Ishikawa (cell line): ENCODE data around the gene CSAD.

Experiments used
- CEBPB ChIP-seq: IDR thresholded peaks from 2 replicates; pipeline ENCODE4 v1.6.1; 2012
- CREB1 ChIP-seq: IDR thresholded peaks from 2 replicates; pipeline ENCODE4 v1.6.1; 2012; ENCODE audit warnings: low read depth
- EP300 ChIP-seq: IDR thresholded peaks from 2 replicates; pipeline ENCODE4 v1.6.1; 2012; ENCODE audit warnings: borderline replicate concordance
- FOXM1 ChIP-seq: IDR thresholded peaks from 2 replicates; pipeline ENCODE4 v1.6.1; 2012; ENCODE audit warnings: low read depth, borderline replicate concordance
- NFIC ChIP-seq: IDR thresholded peaks from 2 replicates; pipeline ENCODE4 v1.6.1; 2012
- RAD21 ChIP-seq: IDR thresholded peaks from 2 replicates; pipeline ENCODE4 v1.6.1; 2012; ENCODE audit warnings: low read depth
- TAF1 ChIP-seq: IDR thresholded peaks from 2 replicates; pipeline ENCODE4 v1.6.1; 2012; ENCODE audit warnings: low read depth, mild to moderate bottlenecking
- TCF12 ChIP-seq: IDR thresholded peaks from 2 replicates; pipeline ENCODE4 v1.6.1; 2012; ENCODE audit warnings: low read depth
- TEAD4 ChIP-seq: IDR thresholded peaks from 2 replicates; pipeline ENCODE4 v1.6.1; 2012
- ZBTB7A ChIP-seq: IDR thresholded peaks from 2 replicates; pipeline ENCODE4 v1.6.1; 2012; ENCODE audit warnings: low read depth
- TF ChIP-seq, protein P1 (sequence below): IDR thresholded peaks from 2 replicates; pipeline ENCODE4 v1.6.1; 2012
- TF ChIP-seq, protein P2 (sequence below): IDR thresholded peaks from 2 replicates; pipeline ENCODE4 v1.6.1; 2012; ENCODE audit warnings: low read depth, mild to moderate bottlenecking

DNA sequence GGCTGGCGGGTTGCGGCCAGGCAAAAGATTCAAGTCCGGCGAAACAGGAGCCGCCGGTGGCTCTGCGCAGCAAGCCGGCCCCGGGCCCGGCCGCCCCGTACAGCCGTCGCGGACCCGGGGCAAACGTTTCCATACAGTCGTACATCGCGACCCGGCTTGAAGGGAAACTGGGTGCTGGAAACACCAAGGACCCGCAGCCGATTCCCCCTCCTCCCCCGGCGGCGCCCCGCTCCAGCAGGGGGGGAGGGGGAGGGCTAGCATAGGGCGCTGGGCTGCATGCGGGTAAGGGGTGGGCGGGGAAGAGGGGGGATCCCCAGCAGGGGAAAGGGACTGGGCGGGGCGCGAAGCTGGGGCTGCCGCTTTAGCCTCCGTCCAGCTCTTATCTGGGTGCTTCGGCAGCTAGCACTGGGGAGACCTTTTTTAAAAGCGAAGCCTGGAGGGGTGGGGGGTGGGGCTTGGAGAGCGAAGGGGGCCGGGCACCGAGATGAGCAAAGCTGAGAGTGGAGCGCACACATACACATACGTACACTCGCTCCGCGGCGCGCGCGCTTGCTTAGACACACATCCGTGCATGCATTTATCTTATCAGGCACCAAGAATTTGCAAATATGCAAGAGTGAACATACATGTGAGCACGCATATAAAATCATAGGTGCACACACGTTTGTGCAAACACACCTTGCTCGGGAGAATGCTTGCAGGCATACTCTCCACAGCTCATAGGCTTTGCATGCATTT, 39.4 kb upstream of the CSAD start:
- TF ChIP-seq NFIC, result no peak
- TF ChIP-seq CEBPB, result no peak
- TF ChIP-seq FOXM1, result no peak
- TF ChIP-seq TCF12, result no peak
- 0 out of 2 replicates have a peak, but pooled peaks have one; percentile 18 for TF ChIP-seq TAF1
- TF ChIP-seq, protein P1, sequence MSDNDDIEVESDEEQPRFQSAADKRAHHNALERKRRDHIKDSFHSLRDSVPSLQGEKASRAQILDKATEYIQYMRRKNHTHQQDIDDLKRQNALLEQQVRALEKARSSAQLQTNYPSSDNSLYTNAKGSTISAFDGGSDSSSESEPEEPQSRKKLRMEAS, result peak; percentile 39; the same call in 1 of the 2 replicates
- no peak for TF ChIP-seq RAD21
- TF ChIP-seq, protein P2, sequence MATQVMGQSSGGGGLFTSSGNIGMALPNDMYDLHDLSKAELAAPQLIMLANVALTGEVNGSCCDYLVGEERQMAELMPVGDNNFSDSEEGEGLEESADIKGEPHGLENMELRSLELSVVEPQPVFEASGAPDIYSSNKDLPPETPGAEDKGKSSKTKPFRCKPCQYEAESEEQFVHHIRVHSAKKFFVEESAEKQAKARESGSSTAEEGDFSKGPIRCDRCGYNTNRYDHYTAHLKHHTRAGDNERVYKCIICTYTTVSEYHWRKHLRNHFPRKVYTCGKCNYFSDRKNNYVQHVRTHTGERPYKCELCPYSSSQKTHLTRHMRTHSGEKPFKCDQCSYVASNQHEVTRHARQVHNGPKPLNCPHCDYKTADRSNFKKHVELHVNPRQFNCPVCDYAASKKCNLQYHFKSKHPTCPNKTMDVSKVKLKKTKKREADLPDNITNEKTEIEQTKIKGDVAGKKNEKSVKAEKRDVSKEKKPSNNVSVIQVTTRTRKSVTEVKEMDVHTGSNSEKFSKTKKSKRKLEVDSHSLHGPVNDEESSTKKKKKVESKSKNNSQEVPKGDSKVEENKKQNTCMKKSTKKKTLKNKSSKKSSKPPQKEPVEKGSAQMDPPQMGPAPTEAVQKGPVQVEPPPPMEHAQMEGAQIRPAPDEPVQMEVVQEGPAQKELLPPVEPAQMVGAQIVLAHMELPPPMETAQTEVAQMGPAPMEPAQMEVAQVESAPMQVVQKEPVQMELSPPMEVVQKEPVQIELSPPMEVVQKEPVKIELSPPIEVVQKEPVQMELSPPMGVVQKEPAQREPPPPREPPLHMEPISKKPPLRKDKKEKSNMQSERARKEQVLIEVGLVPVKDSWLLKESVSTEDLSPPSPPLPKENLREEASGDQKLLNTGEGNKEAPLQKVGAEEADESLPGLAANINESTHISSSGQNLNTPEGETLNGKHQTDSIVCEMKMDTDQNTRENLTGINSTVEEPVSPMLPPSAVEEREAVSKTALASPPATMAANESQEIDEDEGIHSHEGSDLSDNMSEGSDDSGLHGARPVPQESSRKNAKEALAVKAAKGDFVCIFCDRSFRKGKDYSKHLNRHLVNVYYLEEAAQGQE, result no peak
- TF ChIP-seq EP300, result no peak
- TF ChIP-seq TEAD4, result no peak; the same call in 1 of the 2 replicates
- TF ChIP-seq ZBTB7A, result no peak
- no peak for TF ChIP-seq CREB1
